ENCODE data around the gene ROCK1.

The ROCK1 gene

DNA sequence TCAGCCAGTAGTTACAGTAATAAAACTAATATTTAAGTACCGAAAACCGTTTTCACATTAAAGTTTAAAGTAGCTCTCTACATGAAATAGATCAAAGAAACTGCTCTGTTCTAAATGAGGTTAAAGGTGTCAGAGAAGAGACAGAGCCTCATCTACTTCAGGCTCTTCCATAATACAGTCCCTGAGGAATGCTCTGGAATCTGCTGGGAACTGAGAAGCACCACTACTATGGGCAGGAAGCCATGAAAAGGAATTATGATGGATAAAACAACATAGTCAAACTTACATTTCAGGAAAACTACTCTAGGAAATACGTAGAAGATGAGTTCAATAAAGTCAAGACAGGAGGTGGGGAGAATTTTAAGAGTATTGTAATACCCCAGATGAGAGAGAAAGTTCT is 60.0 kb downstream of the ROCK1 start:
- H4K20me1 ChIP-seq (ENCODE audit: insufficient read depth, low read length, poor library complexity, severe bottlenecking) = peaks cover 58% of the 10 kb centered on the region

DNA sequence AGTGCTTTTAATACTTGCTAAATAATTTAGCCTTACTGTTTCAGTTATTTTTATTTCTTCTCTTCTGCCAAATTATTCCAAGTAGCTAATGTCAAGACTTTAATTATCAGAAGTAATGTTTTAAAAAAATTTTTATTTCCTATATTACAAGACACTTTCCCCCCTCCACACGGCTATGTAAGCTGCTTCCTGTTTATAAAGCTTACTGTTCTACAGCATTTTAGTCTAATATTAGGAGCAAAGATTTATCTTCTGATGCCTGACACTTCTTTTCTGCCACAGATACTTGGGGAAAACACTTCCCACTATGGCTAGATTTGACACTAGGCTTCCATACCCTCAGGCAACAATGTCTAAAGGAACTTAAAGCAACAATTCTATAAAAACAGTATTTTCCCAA is 62.3 kb downstream of the ROCK1 start:
- Histone ChIP-seq H2AFZ (ENCODE audit: low read length) (no peak overlapping the region), H3K9me3 (ENCODE audit: insufficient read depth, low read depth, low read length) (no peaks in the 10 kb centered on the region), H3K36me3 (ENCODE audit: insufficient read depth, low read length) (peaks cover 30% of the 10 kb centered on the region), H3K27me3 (ENCODE audit: insufficient read depth, low read length, poor library complexity, severe bottlenecking) (no peaks in the 10 kb centered on the region), H3F3A (ENCODE audit: low read depth) (no peaks in the 10 kb centered on the region; the same call in 1 of the 2 replicates), H3K9me2 (replicated peaks; ENCODE audit: low read depth, low read length) (no peaks in the 10 kb centered on the region), H3K9ac (ENCODE audit: low read depth, low read length, poor library complexity, severe bottlenecking) (no peak overlapping the region), H3K4me1 (ENCODE audit: insufficient read depth, low read length, poor library complexity, severe bottlenecking) (peaks cover 6% of the 10 kb centered on the region), H4K20me1 (ENCODE audit: insufficient read depth, low read length, poor library complexity, severe bottlenecking) (peaks cover 49% of the 10 kb centered on the region), H3K4me3 (ENCODE audit: low read length, poor library complexity, severe bottlenecking) (no peak overlapping the region), H3K79me2 (ENCODE audit: insufficient read depth, low read length) (peaks cover 64% of the 10 kb centered on the region), H3K4me2 (ENCODE audit: low read depth, low read length, poor library complexity, severe bottlenecking) (no peak overlapping the region)
- no peak for TF ChIP-seq EZH2phosphoT487 (IDR thresholded peaks at IDR 0.05; ENCODE audit: borderline replicate concordance)
- TF ChIP-seq, protein P1, sequence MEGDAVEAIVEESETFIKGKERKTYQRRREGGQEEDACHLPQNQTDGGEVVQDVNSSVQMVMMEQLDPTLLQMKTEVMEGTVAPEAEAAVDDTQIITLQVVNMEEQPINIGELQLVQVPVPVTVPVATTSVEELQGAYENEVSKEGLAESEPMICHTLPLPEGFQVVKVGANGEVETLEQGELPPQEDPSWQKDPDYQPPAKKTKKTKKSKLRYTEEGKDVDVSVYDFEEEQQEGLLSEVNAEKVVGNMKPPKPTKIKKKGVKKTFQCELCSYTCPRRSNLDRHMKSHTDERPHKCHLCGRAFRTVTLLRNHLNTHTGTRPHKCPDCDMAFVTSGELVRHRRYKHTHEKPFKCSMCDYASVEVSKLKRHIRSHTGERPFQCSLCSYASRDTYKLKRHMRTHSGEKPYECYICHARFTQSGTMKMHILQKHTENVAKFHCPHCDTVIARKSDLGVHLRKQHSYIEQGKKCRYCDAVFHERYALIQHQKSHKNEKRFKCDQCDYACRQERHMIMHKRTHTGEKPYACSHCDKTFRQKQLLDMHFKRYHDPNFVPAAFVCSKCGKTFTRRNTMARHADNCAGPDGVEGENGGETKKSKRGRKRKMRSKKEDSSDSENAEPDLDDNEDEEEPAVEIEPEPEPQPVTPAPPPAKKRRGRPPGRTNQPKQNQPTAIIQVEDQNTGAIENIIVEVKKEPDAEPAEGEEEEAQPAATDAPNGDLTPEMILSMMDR (conservative IDR thresholded peaks at IDR 0.05; ENCODE audit: low read length) = no peak

More for the DNA sequence above, 60.0 kb downstream of the ROCK1 start:
- H3K4me1 ChIP-seq (ENCODE audit: insufficient read depth, low read length, poor library complexity, severe bottlenecking) = peaks cover 6% of the 10 kb centered on the region
- H3K27me3 ChIP-seq (ENCODE audit: insufficient read depth, low read length, poor library complexity, severe bottlenecking) = no peaks in the 10 kb centered on the region
- H3K4me3 ChIP-seq (ENCODE audit: low read length, poor library complexity, severe bottlenecking) = no peak overlapping the region
- no peak for TF ChIP-seq EZH2phosphoT487 (IDR thresholded peaks at IDR 0.05; ENCODE audit: borderline replicate concordance)
- TF ChIP-seq, protein P1 (conservative IDR thresholded peaks at IDR 0.05; ENCODE audit: low read length) = no peak
- peaks cover 15% of the 10 kb centered on the region; the same call in 1 of the 2 replicates for H3K36me3 ChIP-seq (ENCODE audit: insufficient read depth, low read length)
- H3K4me2 ChIP-seq (ENCODE audit: low read depth, low read length, poor library complexity, severe bottlenecking) = no peak overlapping the region
- H3K9me2 ChIP-seq (replicated peaks; ENCODE audit: low read depth, low read length) = no peaks in the 10 kb centered on the region
- peaks cover 87% of the 10 kb centered on the region for H3K79me2 ChIP-seq (ENCODE audit: insufficient read depth, low read length)
- H3F3A ChIP-seq (ENCODE audit: low read depth) = no peaks in the 10 kb centered on the region; the same call in 1 of the 2 replicates
- H3K9me3 ChIP-seq (ENCODE audit: insufficient read depth, low read depth, low read length) = no peaks in the 10 kb centered on the region
- H2AFZ ChIP-seq (ENCODE audit: low read length) = no peak overlapping the region
- H3K9ac ChIP-seq (ENCODE audit: low read depth, low read length, poor library complexity, severe bottlenecking) = no peak overlapping the region

DNA sequence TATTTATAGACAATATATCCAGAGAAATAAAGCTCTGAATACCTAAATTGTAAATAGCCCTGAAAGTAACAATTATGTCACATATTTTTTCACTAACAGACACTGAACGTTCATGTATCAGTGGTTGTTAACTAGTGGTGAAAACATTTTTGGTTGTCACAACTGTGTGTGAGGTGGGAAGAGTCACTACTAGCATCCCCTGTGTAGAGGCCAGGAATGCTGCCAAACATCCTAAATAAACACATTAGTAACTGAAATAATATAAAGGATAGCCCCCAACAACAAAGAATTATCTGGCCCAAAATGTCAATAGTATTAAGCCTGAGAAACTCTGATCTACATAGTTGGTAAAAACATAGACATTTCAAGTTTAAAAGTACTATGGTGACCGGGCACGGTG is 64.5 kb downstream of the ROCK1 start:
- Histone ChIP-seq H3K9me2 (replicated peaks; ENCODE audit: low read depth, low read length) (no peaks in the 10 kb centered on the region), H3K36me3 (ENCODE audit: insufficient read depth, low read length) (peaks cover 43% of the 10 kb centered on the region), H3K4me3 (ENCODE audit: low read length, poor library complexity, severe bottlenecking) (no peak overlapping the region), H3K79me2 (ENCODE audit: insufficient read depth, low read length) (peaks cover 44% of the 10 kb centered on the region), H3K4me2 (ENCODE audit: low read depth, low read length, poor library complexity, severe bottlenecking) (no peak overlapping the region), H3K4me1 (ENCODE audit: insufficient read depth, low read length, poor library complexity, severe bottlenecking) (peaks cover 6% of the 10 kb centered on the region), H3K27me3 (ENCODE audit: insufficient read depth, low read length, poor library complexity, severe bottlenecking) (no peaks in the 10 kb centered on the region), H2AFZ (ENCODE audit: low read length) (no peak overlapping the region), H4K20me1 (ENCODE audit: insufficient read depth, low read length, poor library complexity, severe bottlenecking) (peaks cover 31% of the 10 kb centered on the region), H3F3A (ENCODE audit: low read depth) (no peaks in the 10 kb centered on the region; the same call in 1 of the 2 replicates), H3K9me3 (ENCODE audit: insufficient read depth, low read depth, low read length) (no peaks in the 10 kb centered on the region), H3K9ac (ENCODE audit: low read depth, low read length, poor library complexity, severe bottlenecking) (no peak overlapping the region)
- TF ChIP-seq EZH2phosphoT487 (IDR thresholded peaks at IDR 0.05; ENCODE audit: borderline replicate concordance) = no peak
- TF ChIP-seq, protein P1 (conservative IDR thresholded peaks at IDR 0.05; ENCODE audit: low read length) = no peak

All from Loucy (cell line).